ACC112 (cell line): ENCODE data around the gene NUTM2D.
"Not testable (repeated sequence)": the region's sequence is repeated elsewhere in the genome, so short reads cannot be mapped to it uniquely, and the experiment has no call there.

Experiments
- H2AFZ ChIP-seq: fragments of 200-600 bp; sonication (generic); one replicate; pipeline ENCODE4 v1.6.0; 2017; ENCODE audit warnings: antibody characterized with exemption, low read length; ENCODE audit not compliant: unreplicated experiment
- H3K27ac ChIP-seq: fragments of 200-600 bp; sonication (generic); 2 replicates; pipeline ENCODE4 v1.5.1; 2014; ENCODE audit warnings: low read depth, mild to moderate bottlenecking, antibody characterized with exemption, low read length, moderate library complexity
- H3K27me3 ChIP-seq: fragments of 200-600 bp; sonication (generic); 2 replicates; pipeline ENCODE4 v1.6.1; 2014; ENCODE audit warnings: mild to moderate bottlenecking, antibody characterized with exemption, low read length, moderate library complexity, mixed read lengths; ENCODE audit not compliant: insufficient read depth
- H3K36me3 ChIP-seq: fragments of 200-600 bp; sonication (generic); 2 replicates; pipeline ENCODE4 v1.6.1; 2016; ENCODE audit warnings: mild to moderate bottlenecking, antibody characterized with exemption, low read length, moderate library complexity, mixed read lengths; ENCODE audit not compliant: insufficient read depth
- H3K4me1 ChIP-seq: fragments of 200-600 bp; sonication (generic); one replicate; pipeline ENCODE4 v1.6.1; 2016; ENCODE audit warnings: low read length, mixed read lengths; ENCODE audit not compliant: insufficient read depth, unreplicated experiment, control insufficient read depth
- H3K4me3 ChIP-seq: fragments of 200-600 bp; sonication (generic); 2 replicates; pipeline ENCODE4 v1.5.1; 2014; ENCODE audit warnings: mild to moderate bottlenecking, low read depth, low read length
- H3K79me2 ChIP-seq: fragments of 200-600 bp; sonication (generic); one replicate; pipeline ENCODE4 v1.6.0; 2016; ENCODE audit warnings: low read length; ENCODE audit not compliant: control insufficient read depth, unreplicated experiment, insufficient read depth

The NUTM2D gene

GRCh38 chr10:87374091-87374490 lies 16.5 kb downstream of the NUTM2D start:
- H3K4me1 ChIP-seq, H3K4me3 ChIP-seq, H3K36me3 ChIP-seq, H3K27me3 ChIP-seq, H3K79me2 ChIP-seq, H3K27ac ChIP-seq, H2AFZ ChIP-seq: not testable (repeated sequence)

GRCh38 chr10:87379115-87379514 lies 21.6 kb downstream of the NUTM2D start:
- not testable (repeated sequence) for H2AFZ ChIP-seq, H3K79me2 ChIP-seq, H3K27me3 ChIP-seq, H3K4me3 ChIP-seq, H3K27ac ChIP-seq, H3K36me3 ChIP-seq, H3K4me1 ChIP-seq

GRCh38 chr10:87383149-87383857 lies 25.8 kb downstream of the NUTM2D start:
- H3K4me3 ChIP-seq, H3K4me1 ChIP-seq, H3K36me3 ChIP-seq, H3K27me3 ChIP-seq, H3K79me2 ChIP-seq, H2AFZ ChIP-seq: not testable (repeated sequence)
- peak overlapping the region; percentile 23; the same call in 1 of the 2 replicates for H3K27ac ChIP-seq

- H3K4me1 ChIP-seq, H2AFZ ChIP-seq, H3K36me3 ChIP-seq, H3K27ac ChIP-seq, H3K4me3 ChIP-seq, H3K27me3 ChIP-seq, H3K79me2 ChIP-seq: not testable (repeated sequence)
Observed at GRCh38 chr10:87384283-87384682, 26.7 kb downstream of the NUTM2D start.

GRCh38 chr10:87385762-87386360 lies 28.3 kb downstream of the NUTM2D start:
- not testable (repeated sequence) for H3K27ac ChIP-seq, H2AFZ ChIP-seq, H3K27me3 ChIP-seq, H3K36me3 ChIP-seq, H3K79me2 ChIP-seq, H3K4me3 ChIP-seq, H3K4me1 ChIP-seq

GRCh38 chr10:87391360-87391759 lies 33.8 kb downstream of the NUTM2D start:
- not testable (repeated sequence) for H3K36me3 ChIP-seq, H3K79me2 ChIP-seq, H3K4me1 ChIP-seq, H2AFZ ChIP-seq, H3K4me3 ChIP-seq, H3K27me3 ChIP-seq, H3K27ac ChIP-seq

- H3K27me3 ChIP-seq, H3K79me2 ChIP-seq, H3K4me3 ChIP-seq, H3K4me1 ChIP-seq, H3K27ac ChIP-seq, H2AFZ ChIP-seq, H3K36me3 ChIP-seq: not testable (repeated sequence)
Observed at GRCh38 chr10:87396206-87396605, 38.7 kb downstream of the NUTM2D start.

- H3K79me2 ChIP-seq, H3K4me1 ChIP-seq, H3K27me3 ChIP-seq, H3K36me3 ChIP-seq, H2AFZ ChIP-seq, H3K4me3 ChIP-seq, H3K27ac ChIP-seq: not testable (repeated sequence)
Observed at GRCh38 chr10:87398436-87398835, 40.9 kb downstream of the NUTM2D start.

- H3K27me3 ChIP-seq, H2AFZ ChIP-seq, H3K4me3 ChIP-seq, H3K27ac ChIP-seq, H3K36me3 ChIP-seq, H3K4me1 ChIP-seq, H3K79me2 ChIP-seq: not testable (repeated sequence)
Observed at GRCh38 chr10:87407516-87408467, 50.2 kb downstream of the NUTM2D start.

GRCh38 chr10:87413921-87414320 lies 56.4 kb downstream of the NUTM2D start:
- not testable (repeated sequence) for H3K4me1 ChIP-seq, H3K36me3 ChIP-seq, H3K27me3 ChIP-seq, H3K79me2 ChIP-seq, H2AFZ ChIP-seq, H3K27ac ChIP-seq, H3K4me3 ChIP-seq
